HL-60/S4 treated with phorbol 12-myristate 13-acetate at 8.2 ng/mL for 4 days and 3 days (cell line): ENCODE measurements around the gene STK16.
"Not testable (repeated sequence)": the region's sequence is repeated elsewhere in the genome, so short reads cannot be mapped to it uniquely, and the experiment has no call there.

Source experiments
- in situ Hi-C: fragments of 300-500 bp; cut with MboI; formaldehyde crosslinking; loops from 2 replicates; pipeline ENCODE4 v1.15.0; 2022; ENCODE audit warnings: low sequenced_read_pairs

Gene STK16

DNA sequence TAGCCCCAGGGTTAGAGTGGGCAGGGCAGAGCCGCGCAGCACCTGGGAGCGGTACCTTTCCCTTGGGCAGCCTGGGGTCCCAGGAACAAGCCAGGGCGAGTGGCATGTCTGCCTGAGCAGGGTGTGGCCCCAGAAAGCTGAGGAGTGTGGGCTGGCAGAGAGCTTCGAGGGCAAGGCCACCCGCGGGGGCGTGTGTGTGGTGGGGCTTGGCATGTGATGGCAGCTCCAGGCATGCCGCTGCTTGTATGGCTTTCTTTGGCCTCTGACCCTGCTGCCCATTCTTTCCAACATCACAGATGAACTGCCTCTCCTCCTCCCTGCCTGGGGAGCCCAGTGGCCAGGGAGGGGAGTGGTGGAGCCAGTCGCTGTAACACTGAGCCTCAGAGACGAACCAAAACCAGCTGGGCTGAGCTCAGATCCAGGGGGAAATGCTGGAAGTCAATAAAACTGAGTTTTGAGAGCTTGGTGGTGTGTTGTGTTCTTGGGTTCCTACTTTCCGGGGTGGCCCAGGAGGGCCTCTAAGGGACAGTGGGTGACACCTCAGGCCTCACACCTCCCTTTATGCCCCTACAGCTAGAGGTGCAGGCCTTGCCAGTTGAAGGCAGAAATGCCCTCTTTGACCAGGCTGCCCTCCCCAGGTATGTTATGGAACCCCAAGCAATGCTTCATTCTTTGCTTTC lies 41.3 kb downstream of the STK16 start:
- in situ Hi-C loops, result no loop called here

DNA sequence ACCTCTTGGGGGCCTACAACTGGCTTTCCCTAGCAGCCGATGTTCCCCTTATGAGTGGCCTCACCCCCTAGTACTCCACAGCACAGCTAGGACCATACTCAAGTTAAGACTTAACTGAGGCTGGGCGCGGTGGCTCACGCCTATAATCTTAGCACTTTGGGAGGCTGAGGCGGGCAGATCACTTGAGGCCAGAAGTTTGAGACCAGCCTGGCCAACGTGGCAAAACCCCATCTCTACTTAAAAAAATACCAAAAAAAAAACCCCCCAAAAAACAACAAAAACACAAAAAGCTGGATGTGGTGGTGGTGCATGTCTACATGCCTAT lies 41.8 kb downstream of the STK16 start:
- in situ Hi-C loops, result not testable (repeated sequence)

DNA sequence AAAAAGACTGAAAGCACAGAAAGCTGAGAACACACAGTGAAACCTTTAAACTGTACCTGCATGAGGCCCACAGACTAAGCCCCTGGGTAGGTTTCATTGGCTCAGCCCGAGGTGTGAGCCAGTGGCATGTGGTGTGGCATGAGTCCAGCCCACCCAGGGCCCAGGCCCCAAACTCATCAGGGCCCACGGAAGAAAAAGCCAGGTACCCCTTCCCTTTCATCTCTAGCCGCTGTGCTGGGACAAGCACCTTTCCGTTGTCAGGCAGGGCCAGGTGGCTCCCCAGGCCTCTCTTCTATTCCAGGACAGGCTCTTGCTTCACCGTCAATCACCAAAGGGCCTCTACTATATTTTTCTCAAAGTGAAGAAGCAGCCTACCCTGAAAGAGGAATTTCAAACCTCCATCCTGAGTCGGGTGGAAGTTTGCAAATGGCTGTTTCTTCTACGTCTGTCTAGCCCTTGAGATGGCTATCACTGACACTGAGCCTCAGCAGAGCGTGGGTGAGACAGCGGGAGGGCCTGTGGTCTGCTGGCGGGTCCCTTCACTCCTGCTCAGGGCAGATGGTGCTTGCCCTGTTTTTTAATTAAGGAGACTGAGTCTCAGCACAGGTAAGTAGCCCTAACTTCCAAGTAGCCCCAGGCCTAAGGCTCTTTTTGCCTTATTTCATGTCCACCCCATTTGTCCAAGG lies 42.4 kb downstream of the STK16 start:
- in situ Hi-C loops, result no loop called here

DNA sequence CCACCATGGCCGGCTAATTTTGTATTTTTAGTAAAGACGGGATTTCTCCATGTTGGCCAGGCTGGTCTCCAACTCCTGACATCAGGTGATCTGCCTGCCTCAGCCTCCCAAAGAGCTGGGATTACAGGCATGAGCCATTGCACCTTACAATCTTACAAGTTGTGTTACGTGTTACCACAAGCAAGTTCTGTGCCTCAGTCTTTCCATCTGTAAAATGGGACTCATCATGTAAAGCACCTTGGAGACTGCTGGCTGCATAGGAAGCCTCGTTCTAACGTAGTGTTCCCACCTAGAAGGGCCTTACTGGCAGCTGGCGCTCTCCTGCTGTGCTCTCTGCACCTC lies 43.9 kb downstream of the STK16 start:
- in situ Hi-C loops, result no loop called here

- in situ Hi-C loops, result no loop called here
Observed at GRCh38 chr2:219289537-219290361, 44.5 kb downstream of the STK16 start.

- in situ Hi-C loops, result no loop called here
Observed at GRCh38 chr2:219290381-219291171, 45.3 kb downstream of the STK16 start.

DNA sequence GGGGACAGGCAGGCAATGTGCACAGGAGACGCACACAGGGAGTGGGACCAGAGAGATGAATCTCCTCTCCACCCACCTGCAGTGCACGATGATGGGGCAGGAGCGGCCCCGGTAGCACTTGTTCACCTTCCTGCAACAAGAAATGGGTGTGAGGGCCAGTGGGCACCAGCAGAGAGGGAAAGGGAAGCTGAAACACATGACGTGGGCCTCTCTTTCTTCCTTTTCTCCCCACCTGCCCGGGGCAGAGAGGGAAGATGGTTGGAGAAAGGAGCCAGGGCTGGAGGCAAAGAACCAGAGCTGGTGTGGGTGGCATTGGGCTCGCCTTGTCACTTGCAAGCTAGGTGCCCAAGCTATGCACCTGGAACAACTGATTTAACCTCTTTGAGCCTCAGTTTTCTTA lies 46.1 kb downstream of the STK16 start:
- in situ Hi-C loops, result no loop called here

DNA sequence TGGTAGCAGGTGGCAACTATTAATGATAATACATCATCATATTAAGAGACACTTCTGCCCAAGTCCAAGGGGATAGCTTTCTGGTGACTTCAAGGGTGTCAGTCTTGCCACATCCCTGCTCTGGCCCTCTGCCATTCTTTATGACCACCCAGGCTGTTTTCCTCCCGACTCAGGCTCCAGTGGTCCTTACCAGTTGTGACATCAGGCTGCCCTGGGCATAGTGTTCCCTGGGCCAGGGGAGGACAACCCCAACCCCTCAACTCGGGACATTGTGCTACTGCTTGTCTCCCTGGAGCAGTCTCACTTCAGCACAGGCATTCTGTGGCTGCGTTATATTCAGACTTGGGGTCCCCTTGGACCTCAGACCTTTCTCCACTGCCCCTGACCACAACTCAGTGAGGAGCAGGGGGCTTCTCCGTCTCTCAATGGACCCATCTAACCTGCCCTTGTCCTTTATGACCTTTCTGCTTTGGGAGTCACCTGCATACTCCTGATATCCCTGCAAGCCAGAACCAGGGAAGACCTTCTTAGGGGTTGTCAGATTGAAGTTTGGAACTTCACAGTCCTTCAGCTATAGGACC lies 46.7 kb downstream of the STK16 start:
- in situ Hi-C loops, result no loop called here

DNA sequence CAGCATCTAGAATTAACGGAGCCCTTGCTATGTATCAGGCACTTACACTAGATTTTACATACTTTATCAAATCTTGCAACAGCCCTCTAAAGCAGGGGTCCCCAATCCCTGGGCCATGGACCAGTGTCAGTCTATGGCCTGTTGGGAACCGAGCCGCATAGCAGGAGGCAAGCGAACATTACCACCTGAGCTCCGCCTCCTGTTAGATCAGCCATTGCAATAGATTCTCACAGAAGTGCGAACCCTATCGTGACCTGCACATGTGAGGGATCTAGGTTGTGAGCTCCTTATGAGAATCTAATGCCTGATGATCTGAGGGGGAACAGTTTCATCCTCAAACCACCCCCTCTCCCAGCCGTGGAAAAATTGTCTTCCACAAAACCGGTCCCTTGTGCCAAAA lies 47.3 kb downstream of the STK16 start:
- in situ Hi-C loops, result no loop called here

- in situ Hi-C loops, result no loop called here
Observed at GRCh38 chr2:219293736-219294231, 48.5 kb downstream of the STK16 start.

GRCh38 chr2:219294356-219295351 lies 49.4 kb downstream of the STK16 start:
- in situ Hi-C loops, result no loop called here

- in situ Hi-C loops, result no loop called here
Observed at GRCh38 chr2:219296142-219296541, 50.9 kb downstream of the STK16 start.

- in situ Hi-C loops, result no loop called here
Observed at GRCh38 chr2:219296631-219297391, 51.5 kb downstream of the STK16 start.

DNA sequence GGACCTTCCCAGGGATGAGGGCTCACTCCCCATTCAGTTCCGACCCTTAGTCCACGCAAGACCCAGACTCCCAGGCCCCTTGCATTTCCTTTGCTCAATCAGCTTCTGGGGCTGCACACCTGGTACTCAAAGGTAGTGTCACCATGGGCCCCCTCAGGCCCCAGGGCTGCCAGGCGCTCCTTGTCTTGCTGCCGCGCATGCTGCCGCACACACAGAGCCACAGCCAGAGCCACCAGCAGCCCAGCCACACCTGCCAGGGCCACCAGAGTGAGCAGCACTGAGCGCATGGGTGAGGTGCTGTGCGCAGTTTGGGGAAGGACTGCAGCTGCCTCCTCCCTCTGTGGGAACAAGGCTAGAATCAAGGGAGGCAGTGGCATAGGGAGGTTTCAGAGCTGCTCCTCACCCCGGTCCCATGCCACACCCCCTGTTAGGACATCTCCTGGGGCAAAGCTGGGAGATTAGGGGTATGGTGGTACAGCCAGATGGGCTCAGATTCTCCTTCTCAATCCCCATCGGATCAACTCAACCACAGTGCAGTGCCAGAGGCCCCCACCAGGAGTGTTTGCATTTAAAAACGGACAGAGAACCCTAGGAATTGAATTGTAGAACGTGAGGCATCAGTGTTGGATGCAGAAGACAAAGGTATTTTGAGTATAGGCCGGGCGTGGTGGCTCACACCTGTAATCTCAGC lies 52.6 kb downstream of the STK16 start:
- in situ Hi-C loops, result no loop called here

DNA sequence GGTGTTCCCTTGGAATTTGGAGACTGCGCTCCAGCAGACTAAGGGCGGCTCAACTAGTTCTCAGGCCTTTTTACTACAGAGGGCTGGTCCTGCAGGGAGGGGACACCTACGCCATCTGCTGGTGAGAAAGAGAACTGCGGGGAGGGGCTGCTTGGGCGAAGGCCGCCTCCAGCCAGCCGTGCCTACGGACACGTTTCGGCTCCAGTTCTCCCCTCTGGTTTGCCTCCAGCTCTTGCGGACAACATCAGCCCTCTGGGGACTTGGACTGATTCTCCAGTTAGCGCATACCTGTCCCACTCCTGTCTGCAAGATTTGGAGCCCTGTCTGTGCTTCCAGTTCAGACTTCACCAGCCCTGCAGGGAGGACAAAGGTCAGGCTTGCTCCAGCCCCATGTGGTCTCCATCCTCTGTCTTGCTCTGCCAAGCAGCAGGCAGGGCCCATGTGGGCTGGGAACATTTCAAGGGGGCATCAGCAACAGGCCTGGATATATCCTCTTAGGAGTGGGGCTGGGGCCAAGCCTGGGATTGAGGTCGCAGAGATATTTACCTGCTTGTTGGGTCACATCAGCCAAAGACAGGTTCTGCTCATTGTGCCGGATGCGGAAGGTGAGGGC lies 53.6 kb downstream of the STK16 start:
- in situ Hi-C loops, result no loop called here

GRCh38 chr2:219299372-219299760 lies 54.1 kb downstream of the STK16 start:
- in situ Hi-C loops, result no loop called here
